ENCODE measurements around the gene TRIB2. TPM values are rescaled to one million over a fixed set of nuclear protein-coding genes. Genes with fewer than 3 reads are reported as not detected.

Gene TRIB2
- total and polyA plus RNA-seq, 9 of the 15 experiments (the other 6 are each of a cell fraction or from before 2014, with no cell fraction given) = 9.0 to 39.0 (median 26.3) TPM

DNA sequence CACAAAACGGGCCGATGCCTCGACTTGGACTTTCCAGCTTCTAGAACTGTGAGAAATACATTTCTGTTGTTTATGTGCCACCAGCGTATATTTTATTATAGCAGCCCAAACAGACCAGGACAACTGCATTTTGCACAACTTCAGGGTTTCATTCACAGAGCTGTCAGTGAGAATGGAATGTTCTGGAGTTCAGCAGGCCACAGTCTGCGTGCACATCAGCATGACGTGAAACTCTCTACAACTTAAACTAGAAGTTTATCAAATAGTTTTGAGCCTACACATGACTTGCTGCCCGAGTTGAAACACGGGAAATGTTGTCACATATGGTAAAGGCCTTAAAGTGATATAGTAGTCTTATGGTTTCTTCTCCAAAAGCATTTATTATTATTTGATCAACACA is 3.9 kb upstream of the TRIB2 start (continued):
- TF ChIP-seq, protein P1, sequence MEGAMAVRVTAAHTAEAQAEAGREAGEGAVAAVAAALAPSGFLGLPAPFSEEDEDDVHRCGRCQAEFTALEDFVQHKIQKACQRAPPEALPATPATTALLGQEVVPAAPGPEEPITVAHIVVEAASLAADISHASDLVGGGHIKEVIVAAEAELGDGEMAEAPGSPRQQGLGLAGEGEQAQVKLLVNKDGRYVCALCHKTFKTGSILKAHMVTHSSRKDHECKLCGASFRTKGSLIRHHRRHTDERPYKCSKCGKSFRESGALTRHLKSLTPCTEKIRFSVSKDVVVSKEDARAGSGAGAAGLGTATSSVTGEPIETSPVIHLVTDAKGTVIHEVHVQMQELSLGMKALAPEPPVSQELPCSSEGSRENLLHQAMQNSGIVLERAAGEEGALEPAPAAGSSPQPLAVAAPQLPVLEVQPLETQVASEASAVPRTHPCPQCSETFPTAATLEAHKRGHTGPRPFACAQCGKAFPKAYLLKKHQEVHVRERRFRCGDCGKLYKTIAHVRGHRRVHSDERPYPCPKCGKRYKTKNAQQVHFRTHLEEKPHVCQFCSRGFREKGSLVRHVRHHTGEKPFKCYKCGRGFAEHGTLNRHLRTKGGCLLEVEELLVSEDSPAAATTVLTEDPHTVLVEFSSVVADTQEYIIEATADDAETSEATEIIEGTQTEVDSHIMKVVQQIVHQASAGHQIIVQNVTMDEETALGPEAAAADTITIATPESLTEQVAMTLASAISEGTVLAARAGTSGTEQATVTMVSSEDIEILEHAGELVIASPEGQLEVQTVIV (CRISPR knock-in tag; IDR thresholded peaks at IDR 0.05; ENCODE audit: borderline replicate concordance) = no peak
- no peak for TF ChIP-seq KAT7 (CRISPR knock-in tag; IDR thresholded peaks at IDR 0.05; ENCODE audit: borderline replicate concordance)
- TF ChIP-seq HMG20A (CRISPR knock-in tag; conservative IDR thresholded peaks at IDR 0.05) = no peak
- TF ChIP-seq, protein P2, sequence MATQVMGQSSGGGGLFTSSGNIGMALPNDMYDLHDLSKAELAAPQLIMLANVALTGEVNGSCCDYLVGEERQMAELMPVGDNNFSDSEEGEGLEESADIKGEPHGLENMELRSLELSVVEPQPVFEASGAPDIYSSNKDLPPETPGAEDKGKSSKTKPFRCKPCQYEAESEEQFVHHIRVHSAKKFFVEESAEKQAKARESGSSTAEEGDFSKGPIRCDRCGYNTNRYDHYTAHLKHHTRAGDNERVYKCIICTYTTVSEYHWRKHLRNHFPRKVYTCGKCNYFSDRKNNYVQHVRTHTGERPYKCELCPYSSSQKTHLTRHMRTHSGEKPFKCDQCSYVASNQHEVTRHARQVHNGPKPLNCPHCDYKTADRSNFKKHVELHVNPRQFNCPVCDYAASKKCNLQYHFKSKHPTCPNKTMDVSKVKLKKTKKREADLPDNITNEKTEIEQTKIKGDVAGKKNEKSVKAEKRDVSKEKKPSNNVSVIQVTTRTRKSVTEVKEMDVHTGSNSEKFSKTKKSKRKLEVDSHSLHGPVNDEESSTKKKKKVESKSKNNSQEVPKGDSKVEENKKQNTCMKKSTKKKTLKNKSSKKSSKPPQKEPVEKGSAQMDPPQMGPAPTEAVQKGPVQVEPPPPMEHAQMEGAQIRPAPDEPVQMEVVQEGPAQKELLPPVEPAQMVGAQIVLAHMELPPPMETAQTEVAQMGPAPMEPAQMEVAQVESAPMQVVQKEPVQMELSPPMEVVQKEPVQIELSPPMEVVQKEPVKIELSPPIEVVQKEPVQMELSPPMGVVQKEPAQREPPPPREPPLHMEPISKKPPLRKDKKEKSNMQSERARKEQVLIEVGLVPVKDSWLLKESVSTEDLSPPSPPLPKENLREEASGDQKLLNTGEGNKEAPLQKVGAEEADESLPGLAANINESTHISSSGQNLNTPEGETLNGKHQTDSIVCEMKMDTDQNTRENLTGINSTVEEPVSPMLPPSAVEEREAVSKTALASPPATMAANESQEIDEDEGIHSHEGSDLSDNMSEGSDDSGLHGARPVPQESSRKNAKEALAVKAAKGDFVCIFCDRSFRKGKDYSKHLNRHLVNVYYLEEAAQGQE (IDR thresholded peaks at IDR 0.05; ENCODE audit: borderline replicate concordance) = no peak
- TF ChIP-seq, protein P2 (CRISPR knock-in tag; IDR thresholded peaks at IDR 0.05; ENCODE audit: low read depth) = no peak
- no peak for TF ChIP-seq GABPB2 (CRISPR knock-in tag; conservative IDR thresholded peaks at IDR 0.05)
- no peak for TF ChIP-seq HOXB6 (CRISPR knock-in tag; IDR thresholded peaks at IDR 0.05; ENCODE audit: borderline replicate concordance)
- TF ChIP-seq RBM25 (IDR thresholded peaks at IDR 0.05; ENCODE audit: low read depth, low read length, severe bottlenecking) = no peak
- TF ChIP-seq, protein P3, sequence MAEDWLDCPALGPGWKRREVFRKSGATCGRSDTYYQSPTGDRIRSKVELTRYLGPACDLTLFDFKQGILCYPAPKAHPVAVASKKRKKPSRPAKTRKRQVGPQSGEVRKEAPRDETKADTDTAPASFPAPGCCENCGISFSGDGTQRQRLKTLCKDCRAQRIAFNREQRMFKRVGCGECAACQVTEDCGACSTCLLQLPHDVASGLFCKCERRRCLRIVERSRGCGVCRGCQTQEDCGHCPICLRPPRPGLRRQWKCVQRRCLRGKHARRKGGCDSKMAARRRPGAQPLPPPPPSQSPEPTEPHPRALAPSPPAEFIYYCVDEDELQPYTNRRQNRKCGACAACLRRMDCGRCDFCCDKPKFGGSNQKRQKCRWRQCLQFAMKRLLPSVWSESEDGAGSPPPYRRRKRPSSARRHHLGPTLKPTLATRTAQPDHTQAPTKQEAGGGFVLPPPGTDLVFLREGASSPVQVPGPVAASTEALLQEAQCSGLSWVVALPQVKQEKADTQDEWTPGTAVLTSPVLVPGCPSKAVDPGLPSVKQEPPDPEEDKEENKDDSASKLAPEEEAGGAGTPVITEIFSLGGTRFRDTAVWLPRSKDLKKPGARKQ (CRISPR knock-in tag; IDR thresholded peaks at IDR 0.05) = no peak
- TF ChIP-seq, protein P4, sequence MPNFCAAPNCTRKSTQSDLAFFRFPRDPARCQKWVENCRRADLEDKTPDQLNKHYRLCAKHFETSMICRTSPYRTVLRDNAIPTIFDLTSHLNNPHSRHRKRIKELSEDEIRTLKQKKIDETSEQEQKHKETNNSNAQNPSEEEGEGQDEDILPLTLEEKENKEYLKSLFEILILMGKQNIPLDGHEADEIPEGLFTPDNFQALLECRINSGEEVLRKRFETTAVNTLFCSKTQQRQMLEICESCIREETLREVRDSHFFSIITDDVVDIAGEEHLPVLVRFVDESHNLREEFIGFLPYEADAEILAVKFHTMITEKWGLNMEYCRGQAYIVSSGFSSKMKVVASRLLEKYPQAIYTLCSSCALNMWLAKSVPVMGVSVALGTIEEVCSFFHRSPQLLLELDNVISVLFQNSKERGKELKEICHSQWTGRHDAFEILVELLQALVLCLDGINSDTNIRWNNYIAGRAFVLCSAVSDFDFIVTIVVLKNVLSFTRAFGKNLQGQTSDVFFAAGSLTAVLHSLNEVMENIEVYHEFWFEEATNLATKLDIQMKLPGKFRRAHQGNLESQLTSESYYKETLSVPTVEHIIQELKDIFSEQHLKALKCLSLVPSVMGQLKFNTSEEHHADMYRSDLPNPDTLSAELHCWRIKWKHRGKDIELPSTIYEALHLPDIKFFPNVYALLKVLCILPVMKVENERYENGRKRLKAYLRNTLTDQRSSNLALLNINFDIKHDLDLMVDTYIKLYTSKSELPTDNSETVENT (CRISPR knock-in tag; IDR thresholded peaks at IDR 0.05) = no peak
